GM12878 (cell line): Measurements from ENCODE around the gene MAP1A. TPM values are rescaled to one million over a fixed set of nuclear protein-coding genes. Genes with fewer than 3 reads are reported as not detected.

ENCODE experiments used
- ATAC-seq: fragments of 200-7000 bp; cut with Tn5 transposase; 3 replicates; pipeline ENCODE4 v1.9.1; 2020; ENCODE audit warnings: mild to moderate bottlenecking, moderate library complexity
- BruUV-seq: library from RNA; stranded (reverse); fragments of 400-500 nt; replicated peaks from 2 replicates; lab custom pipeline; 2021; lab: Mats Ljungman, UMichigan
- CTCF ChIA-PET: fragments of 300-600 bp; sonication (Branson Sonifier 250); formaldehyde crosslinking; extraction: SDS; loops from one replicate; lab custom pipeline; 2021; ENCODE audit warnings: inconsistent platforms; lab: Yijun Ruan, JAX
- POLR2A ChIA-PET: fragments of 350-600 bp; formaldehyde crosslinking; extraction: SDS; loops from one replicate; lab custom pipeline; 2021; ENCODE audit warnings: inconsistent platforms; lab: Charles Lee
- RAD21 ChIA-PET: fragments of 300-600 bp; sonication (Branson Sonifier 250); formaldehyde crosslinking; loops from one replicate; lab custom pipeline; 2023; ENCODE audit warnings: antibody characterized with exemption; ENCODE audit not compliant: unreplicated experiment; lab: Charles Lee
- SMC1A ChIA-PET: fragments of 300-600 bp; sonication (Branson Sonifier 250); formaldehyde crosslinking; loops from one replicate; lab custom pipeline; 2023; ENCODE audit not compliant: unreplicated experiment, uncharacterized antibody; lab: Charles Lee
- DNase-seq: peaks from one replicate; pipeline ENCODE4 v3.0.0-alpha.2; 2011; ENCODE audit warnings: low read depth, low spot score
- FAIRE-seq: peaks from 3 replicates; lab custom pipeline; 2011; peaks lifted over from hg19 to GRCh38; lab: Jason Lieb, UNC
- H2AFZ ChIP-seq: 2 replicates; pipeline ENCODE4 v1.6.0; 2011; ENCODE audit warnings: low read depth, low read length, control low read depth; ENCODE audit not compliant: control insufficient read depth
- H3K27ac ChIP-seq: 2 replicates; pipeline ENCODE4 v1.5.1; 2011; ENCODE audit warnings: control low read depth; ENCODE audit not compliant: control insufficient read depth, insufficient read depth
- H3K27me3 ChIP-seq, 2 experiments: replicated peaks in 1 of 2; 2 replicates each; pipeline versions ENCODE4 v1.6.0 to v1.6.1; 2011; ENCODE audit warnings: low read length in 1 of 2; ENCODE audit not compliant: control insufficient read depth in 2 of 2, insufficient read depth in 2 of 2
- H3K36me3 ChIP-seq, 2 experiments: 2 replicates each; pipeline ENCODE4 v1.5.1; 2011; ENCODE audit warnings: low read length in 1 of 2; ENCODE audit not compliant: control insufficient read depth in 2 of 2, insufficient read depth in 2 of 2
- H3K4me1 ChIP-seq: 2 replicates; pipeline ENCODE4 v1.6.1; 2011; ENCODE audit warnings: mild to moderate bottlenecking, low read length, moderate library complexity, mixed read lengths; ENCODE audit not compliant: control insufficient read depth, insufficient read depth
- H3K4me2 ChIP-seq: 2 replicates; pipeline ENCODE4 v1.6.0; 2011; ENCODE audit warnings: control low read depth; ENCODE audit not compliant: control insufficient read depth, insufficient read depth
- H3K4me3 ChIP-seq: fragments of 200-600 bp; sonication (generic); 2 replicates; pipeline ENCODE4 v1.5.1; 2016
- H3K79me2 ChIP-seq: 2 replicates; pipeline ENCODE4 v1.6.0; 2011; ENCODE audit warnings: low read length; ENCODE audit not compliant: control insufficient read depth, insufficient read depth
- H3K9ac ChIP-seq: 2 replicates; pipeline ENCODE4 v1.8.0; 2011; ENCODE audit warnings: low read length, control low read depth, mixed read lengths; ENCODE audit not compliant: control insufficient read depth, insufficient read depth
- H3K9me3 ChIP-seq: replicated peaks from 3 replicates; pipeline ENCODE4 v1.5.1; 2011; ENCODE audit warnings: mild to moderate bottlenecking, low read length; ENCODE audit not compliant: control insufficient read depth, insufficient read depth
- H4K20me1 ChIP-seq: 2 replicates; pipeline ENCODE4 v1.6.0; 2011; ENCODE audit not compliant: control insufficient read depth, insufficient read depth
- ATF3 ChIP-seq: IDR thresholded peaks from 2 replicates; pipeline ENCODE4 v1.6.1; 2011; ENCODE audit warnings: low read depth, mild to moderate bottlenecking, low read length, moderate library complexity, borderline replicate concordance; ENCODE audit errors: extremely low read depth
- BRCA1 ChIP-seq: IDR thresholded peaks from 2 replicates; pipeline ENCODE4 v1.6.1; 2011; ENCODE audit warnings: low read depth, low read length, improper control_type of control experiment
- MEF2A ChIP-seq: IDR thresholded peaks from 2 replicates; pipeline ENCODE4 v1.6.1; 2011; ENCODE audit warnings: low read depth, mild to moderate bottlenecking, low read length, moderate library complexity; ENCODE audit not compliant: insufficient read depth
- NFIC ChIP-seq: IDR thresholded peaks from 2 replicates; pipeline ENCODE4 v1.6.1; 2012; ENCODE audit warnings: low read depth, mild to moderate bottlenecking, inconsistent platforms, low read length, moderate library complexity
- POLR2AphosphoS2 ChIP-seq: IDR thresholded peaks from 2 replicates; pipeline ENCODE4 v1.6.1; 2011; ENCODE audit warnings: low read depth, mild to moderate bottlenecking, low read length, improper control_type of control experiment, moderate library complexity
- SP1 ChIP-seq: IDR thresholded peaks from one replicate; pipeline ENCODE4 v1.6.1; 2011; ENCODE audit warnings: low read depth, low read length
- YBX1 ChIP-seq: fragments of 450-650 bp; IDR thresholded peaks from 2 replicates; pipeline ENCODE4 v1.6.1; 2016; ENCODE audit warnings: antibody characterized with exemption
- WGBS: methylation state at CpG from one replicate; pipeline ENCODE4 v1.1.6; 2016; ENCODE audit warnings: low lambda C conversion rate; ENCODE audit not compliant: insufficient replicate concordance, insufficient coverage; ENCODE audit errors: missing lambda C conversion rate; 5-methylcytosine and 5-hydroxymethylcytosine counted together
- in situ Hi-C: fragments of 300-500 bp; cut with MboI; formaldehyde crosslinking; loops from 9 replicates; pipeline ENCODE4 v1.14.3; 2018; ENCODE audit warnings: mixed read lengths
- intact Hi-C: fragments of 100-400 bp; cut with micrococcal nuclease; formaldehyde crosslinking; loops from one replicate; pipeline ENCODE4 v1.14.2; 2022; ENCODE audit not compliant: unreplicated experiment
- polyA plus RNA-seq, 11 experiments: library from polyadenylated mRNA; depleted of rRNA in 4 of 11; unstranded in 6 of 11; stranded (reverse) in 5 of 11; fragments of >200 nt; fragmentation: Nextera tagmentation in 4 of 11; fragmentation: Illumina TruSeq in 1 of 11; extraction: Ambion mirVana in 4 of 11; extraction: Trizol in 1 of 11; gene quantifications; 1 replicate in 1 of 11; 2 replicates in 10 of 11; pipeline versions ENCODE4 v1.2.1 to v1.2.3, GENCODE V29; 2011 to 2016; ENCODE audit warnings: inconsistent platforms in 2 of 11, missing spikeins in 2 of 11, low read depth in 1 of 11
- total RNA-seq, 4 experiments: library from RNA; depleted of rRNA in 3 of 4; stranded (reverse); fragments of >200 nt in 3 of 4; fragmentation: Illumina TruSeq in 1 of 4; extraction: Trizol in 1 of 4; gene quantifications; 2 replicates each; pipeline versions ENCODE4 v1.2.1 to v1.2.3, GENCODE V29; 2013 to 2021

MAP1A gene
- total and polyA plus RNA-seq, 10 of the 15 experiments (the other 5 are each of a cell fraction or from before 2014, with no cell fraction given), result under 0.01 to 0.10 (median 0.05) TPM

GRCh38 chr15:43487271-43487895 lies 30.0 kb upstream of the MAP1A start:
- in situ Hi-C loops, result no loop called here
- Histone ChIP-seq H2AFZ (no peak overlapping the region), H3K9me3 (no peaks in the 10 kb centered on the region), H3K27me3 (no peaks in the 10 kb centered on the region), H3K36me3 (peaks cover 0 to 3% of the 10 kb centered on the region in 2 experiments; a peak in 2 of 4 replicates), H3K4me3 (no peak overlapping the region), H3K27ac (no peak overlapping the region), H3K4me1 (no peaks in the 10 kb centered on the region), H3K4me2 (no peak overlapping the region), H3K9ac (no peak overlapping the region), H4K20me1 (no peaks in the 10 kb centered on the region), H3K79me2 (peaks cover 3% of the 10 kb centered on the region)
- SMC1A ChIA-PET, result interaction anchor here (3.9 kb wide), 1 partner anchor 27 kb away, joined by 26 read pairs; no protein-coding TSS in a partner anchor
- CTCF ChIA-PET, result interaction anchor here (1.1 to 1.7 kb wide), 2 partner anchors 23 to 28 kb away, joined by 4 to 6 read pairs; no protein-coding TSS in a partner anchor
- FAIRE-seq (no peak), ATAC-seq (no peak), DNase-seq (no peak)
- 75% methylated on average over 5 of the region's 6 CpGs for WGBS
- POLR2A ChIA-PET, result interaction anchor here (0.7 kb wide), 1 partner anchor 1197 kb away, joined by 3 read pairs; no protein-coding TSS in a partner anchor
- intact Hi-C loops, result no loop called here
- RAD21 ChIA-PET, result no interaction called here
- BruUV-seq, result no TSS peak
- no peak for TF ChIP-seq MEF2A
- TF ChIP-seq BRCA1, result no peak
- no peak for TF ChIP-seq SP1
- no peak for TF ChIP-seq NFIC
- TF ChIP-seq YBX1, result no peak
- TF ChIP-seq ATF3, result no peak
- no peak for TF ChIP-seq POLR2AphosphoS2
